HG03097 (cell line): Measurements from ENCODE around the gene UQCRQ.
A peak's percentile ranks its signal among the peaks of the same experiment; 100 is the strongest.

Experiments used
- ATAC-seq: cut with Tn5 transposase; IDR thresholded peaks from one replicate; pipeline ENCODE4 v1.9.1; 2021; ENCODE audit not compliant: unreplicated experiment, low FRiP score

UQCRQ gene

GRCh38 chr5:132866342-132867045, at the start of gene UQCRQ, which contains the start of gene GDF9:
TSS of gene UQCRQ (plus strand) at chr5:132866642. CDS start at chr5:132866882, 240 bp downstream.
TSS of gene GDF9 (minus strand) at chr5:132866469. CDS start at chr5:132864533, 1,936 bp downstream.
- peak; percentile 98 for ATAC-seq

- no peak for ATAC-seq
Observed at GRCh38 chr5:132817011-132817410, 49.4 kb upstream of the UQCRQ start.

GRCh38 chr5:132819468-132819867, 47.0 kb upstream of the UQCRQ start:
- no peak for ATAC-seq

- peak; percentile 64 for ATAC-seq
Observed at GRCh38 chr5:132820162-132820754, 46.2 kb upstream of the UQCRQ start.

- no peak for ATAC-seq
Observed at GRCh38 chr5:132821350-132821749, 45.1 kb upstream of the UQCRQ start.

- no peak for ATAC-seq
Observed at GRCh38 chr5:132821791-132822190, 44.7 kb upstream of the UQCRQ start.

GRCh38 chr5:132822650-132823480, 43.6 kb upstream of the UQCRQ start:
- no peak for ATAC-seq

- ATAC-seq: no peak
Observed at GRCh38 chr5:132823481-132824050, 42.9 kb upstream of the UQCRQ start.

- no peak for ATAC-seq
Observed at GRCh38 chr5:132824426-132824825, 42.0 kb upstream of the UQCRQ start.

GRCh38 chr5:132825033-132825833, 41.2 kb upstream of the UQCRQ start:
- no peak for ATAC-seq

- ATAC-seq: no peak
Observed at GRCh38 chr5:132825834-132826391, 40.5 kb upstream of the UQCRQ start.

- no peak for ATAC-seq
Observed at GRCh38 chr5:132826424-132827082, 39.9 kb upstream of the UQCRQ start.

- ATAC-seq: no peak
Observed at GRCh38 chr5:132827943-132828673, 38.3 kb upstream of the UQCRQ start.

GRCh38 chr5:132828846-132829494, 37.5 kb upstream of the UQCRQ start:
- ATAC-seq: no peak

- ATAC-seq: peak; percentile 57
Observed at GRCh38 chr5:132829742-132830435, 36.6 kb upstream of the UQCRQ start.

- peak; percentile 44 for ATAC-seq
Observed at GRCh38 chr5:132830436-132831094, 35.9 kb upstream of the UQCRQ start, which contains the start of gene SHROOM1. TSS of gene SHROOM1 (minus strand) at chr5:132830647. CDS start at chr5:132826140, 4,507 bp downstream.
